HG03342 (cell line): ENCODE measurements around the gene KDM4C.

Source experiments
- ATAC-seq: cut with Tn5 transposase; IDR thresholded peaks from one replicate; pipeline ENCODE4 v1.9.1; 2021; ENCODE audit warnings: mild to moderate bottlenecking, moderate library complexity; ENCODE audit not compliant: unreplicated experiment

KDM4C gene

GRCh38 chr9:7123743-7124142 lies 366.0 kb downstream of the KDM4C start:
- no peak for ATAC-seq

DNA sequence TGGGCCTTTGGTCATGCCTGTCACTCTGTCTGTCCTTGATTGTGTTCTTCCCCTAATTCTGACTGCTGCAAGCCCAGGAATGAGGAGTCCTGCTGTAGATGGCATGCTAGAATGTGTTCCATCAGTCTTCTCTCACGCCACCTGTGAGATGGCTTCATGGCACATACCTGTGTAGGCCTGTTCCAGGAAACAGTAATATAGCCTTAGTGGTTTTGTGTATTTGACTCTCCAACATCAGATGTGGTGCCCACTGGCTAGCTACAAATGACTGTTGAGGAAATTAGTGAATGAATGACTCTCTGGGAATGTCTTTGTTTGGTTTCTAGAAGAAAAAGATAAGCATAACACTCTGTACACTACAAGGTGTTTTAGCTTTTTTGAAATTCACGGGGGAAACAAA lies 367.5 kb downstream of the KDM4C start:
- ATAC-seq = no peak

- no peak for ATAC-seq
These were observed 371.6 kb downstream of the KDM4C start for GRCh38 chr9:7129391-7129790.

- no peak for ATAC-seq
These were observed 372.6 kb downstream of the KDM4C start for GRCh38 chr9:7130266-7130820.

- no peak for ATAC-seq
These were observed 374.8 kb downstream of the KDM4C start for GRCh38 chr9:7132605-7133004.

DNA sequence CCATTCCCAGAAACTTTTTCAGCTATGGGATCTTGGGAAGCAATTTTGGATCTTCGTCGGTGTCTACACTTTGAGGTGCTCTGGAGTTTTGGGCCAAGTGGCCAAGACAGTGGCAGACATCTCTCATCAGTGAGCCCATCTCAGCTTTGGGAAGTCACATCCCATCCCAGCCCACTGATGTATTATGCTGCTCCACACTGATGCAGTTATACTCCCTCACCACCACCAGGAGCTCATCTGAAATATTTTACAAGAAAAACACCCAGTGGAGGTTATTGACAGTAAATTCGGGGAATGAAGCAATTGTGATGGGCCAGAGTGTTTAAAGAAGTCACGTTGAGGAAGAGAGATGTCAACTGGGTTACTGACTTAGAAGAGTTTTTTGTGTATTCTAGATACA lies 378.0 kb downstream of the KDM4C start:
- no peak for ATAC-seq

GRCh38 chr9:7137040-7137439 lies 379.3 kb downstream of the KDM4C start:
- ATAC-seq = no peak

DNA sequence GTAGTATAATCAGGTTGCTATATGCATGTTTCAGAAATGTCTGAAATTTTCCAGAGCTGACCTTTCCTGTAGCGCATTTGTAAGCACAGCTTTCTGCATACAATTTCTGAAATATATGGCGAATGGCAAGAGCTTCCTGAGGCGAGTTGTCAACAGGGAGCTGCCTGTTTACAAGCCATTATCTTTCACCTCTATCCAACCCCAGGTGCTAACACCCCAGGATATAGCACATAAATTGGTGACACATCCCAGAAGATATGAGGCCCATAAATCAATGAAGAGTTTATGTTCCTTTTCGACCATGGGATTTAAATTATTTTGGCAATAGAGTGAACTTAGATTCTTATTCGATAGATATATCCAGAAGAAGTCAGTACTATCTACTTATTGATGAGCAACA lies 379.8 kb downstream of the KDM4C start:
- ATAC-seq = no peak

DNA sequence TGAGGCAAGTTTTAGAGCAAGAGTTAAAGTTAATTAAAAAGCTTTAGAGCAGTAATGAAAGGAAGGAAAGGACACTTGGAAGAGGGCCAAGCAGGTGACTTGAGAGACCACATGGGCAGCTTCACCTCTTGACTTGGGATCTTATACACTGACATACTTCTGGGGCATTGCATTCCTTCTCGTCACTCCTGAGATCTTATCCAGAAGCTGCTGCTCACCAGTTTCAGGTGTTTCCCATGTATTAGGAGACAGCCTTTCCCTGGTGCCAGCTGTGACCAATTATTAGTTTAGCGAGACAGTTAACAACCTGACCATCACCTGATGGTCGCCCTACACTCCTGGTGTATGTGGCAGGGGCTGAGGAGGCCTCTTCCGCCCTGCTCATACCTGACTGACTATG lies 382.1 kb downstream of the KDM4C start:
- no peak for ATAC-seq

GRCh38 chr9:7140401-7140800 lies 382.6 kb downstream of the KDM4C start:
- no peak for ATAC-seq

- ATAC-seq = no peak
These were observed 385.9 kb downstream of the KDM4C start for GRCh38 chr9:7143645-7144200.

DNA sequence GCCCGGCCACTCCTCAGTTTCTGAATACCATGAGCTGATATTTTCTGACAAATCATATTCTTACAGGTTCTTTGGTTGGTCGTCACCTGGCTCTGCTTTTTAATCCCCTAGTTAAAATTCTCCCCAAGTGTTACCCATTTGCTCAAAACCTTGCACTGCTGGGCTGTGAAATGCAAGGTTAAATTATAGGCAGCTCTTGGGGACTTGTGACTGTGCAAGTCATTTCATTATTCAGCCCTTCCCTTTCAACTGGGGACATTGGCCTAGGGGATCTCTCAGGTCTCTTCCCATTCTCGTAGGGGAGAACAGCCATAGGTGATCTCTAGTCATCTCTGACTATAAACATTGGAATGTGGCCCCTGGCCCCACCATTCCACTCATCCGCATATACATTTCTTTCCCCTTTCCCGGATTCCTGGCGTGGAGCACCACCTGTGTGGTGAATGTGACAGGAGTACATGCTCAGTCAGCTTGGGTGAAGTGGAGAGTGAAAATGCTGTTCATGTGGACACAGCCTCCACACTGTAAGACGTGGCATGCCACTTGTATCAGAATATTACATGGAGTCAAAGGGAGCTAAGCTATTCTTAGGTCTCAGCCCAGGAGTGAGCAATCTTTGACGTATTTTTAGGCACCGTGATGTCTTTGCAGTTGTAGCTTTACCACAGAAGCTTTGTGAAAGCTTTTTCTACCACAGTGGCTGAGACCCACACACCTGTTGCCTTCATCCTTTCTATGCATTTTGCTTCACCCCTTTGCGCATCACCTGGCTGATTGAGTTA lies 386.7 kb downstream of the KDM4C start:
- no peak for ATAC-seq

GRCh38 chr9:7145361-7146069 lies 387.7 kb downstream of the KDM4C start:
- ATAC-seq = no peak

DNA sequence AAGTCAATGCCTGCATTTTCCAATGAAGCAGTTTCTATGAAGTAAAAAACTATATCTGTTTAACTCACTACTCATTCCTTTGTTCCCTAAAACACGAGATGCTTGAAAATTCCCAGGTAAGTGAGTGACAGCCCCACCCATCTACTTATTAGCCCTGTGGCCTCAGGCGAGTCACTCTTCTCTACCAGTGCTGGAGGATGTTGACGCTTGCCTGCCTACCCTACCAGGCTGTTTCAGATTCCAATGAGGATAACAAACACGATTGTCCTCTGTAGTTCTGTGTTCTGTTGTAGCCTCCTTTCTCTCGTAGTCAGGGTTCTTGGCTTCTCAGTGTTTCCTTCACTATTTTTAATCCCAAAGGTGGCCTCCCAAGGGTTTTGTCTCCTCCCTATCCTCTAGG lies 388.8 kb downstream of the KDM4C start:
- no peak for ATAC-seq

DNA sequence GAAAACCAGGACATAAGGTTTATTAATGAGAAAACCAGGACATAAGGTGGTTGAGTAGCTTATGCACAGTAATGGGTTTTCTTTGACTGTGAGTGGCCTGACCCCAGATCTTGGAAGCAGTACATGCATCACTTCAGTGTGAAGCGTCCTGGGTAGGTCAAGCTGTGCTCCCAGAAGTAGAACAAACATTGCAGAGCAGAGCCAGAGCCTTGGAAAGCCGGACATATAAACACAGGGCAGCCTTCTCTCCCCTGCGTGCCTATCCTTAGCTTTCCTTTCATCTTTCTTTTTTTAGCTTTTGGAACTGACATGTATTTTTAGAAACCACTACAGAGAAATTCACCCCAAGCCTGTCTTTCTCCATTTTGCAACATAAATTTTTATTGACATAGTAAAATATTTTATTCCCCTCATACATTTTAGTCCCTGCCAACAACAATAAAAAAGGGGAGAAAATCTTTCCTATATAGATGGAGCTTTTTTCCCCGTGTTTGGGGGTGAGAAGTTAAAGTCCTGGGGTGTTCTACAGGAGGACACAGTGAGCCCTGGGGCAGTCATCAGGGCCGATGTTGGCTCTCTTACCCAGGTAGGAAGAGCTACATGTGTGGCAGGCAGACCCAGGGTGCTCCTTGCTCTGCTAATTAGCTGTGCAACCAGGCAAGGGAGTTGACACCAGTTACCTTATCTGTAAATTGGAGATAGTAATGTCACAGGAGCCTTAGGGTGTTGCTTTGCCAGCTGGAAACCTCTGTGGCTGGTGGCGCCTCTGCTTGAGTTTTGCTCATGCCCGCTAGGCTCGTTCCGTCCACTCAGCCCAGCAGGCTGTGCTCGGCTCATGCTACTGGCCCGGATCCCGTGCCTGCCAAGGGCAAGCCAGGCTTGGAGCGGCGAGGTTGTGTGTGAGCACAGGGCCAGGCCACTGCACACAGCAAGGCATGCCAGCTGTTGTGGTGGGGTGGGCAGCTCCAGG lies 389.6 kb downstream of the KDM4C start:
- no peak for ATAC-seq

DNA sequence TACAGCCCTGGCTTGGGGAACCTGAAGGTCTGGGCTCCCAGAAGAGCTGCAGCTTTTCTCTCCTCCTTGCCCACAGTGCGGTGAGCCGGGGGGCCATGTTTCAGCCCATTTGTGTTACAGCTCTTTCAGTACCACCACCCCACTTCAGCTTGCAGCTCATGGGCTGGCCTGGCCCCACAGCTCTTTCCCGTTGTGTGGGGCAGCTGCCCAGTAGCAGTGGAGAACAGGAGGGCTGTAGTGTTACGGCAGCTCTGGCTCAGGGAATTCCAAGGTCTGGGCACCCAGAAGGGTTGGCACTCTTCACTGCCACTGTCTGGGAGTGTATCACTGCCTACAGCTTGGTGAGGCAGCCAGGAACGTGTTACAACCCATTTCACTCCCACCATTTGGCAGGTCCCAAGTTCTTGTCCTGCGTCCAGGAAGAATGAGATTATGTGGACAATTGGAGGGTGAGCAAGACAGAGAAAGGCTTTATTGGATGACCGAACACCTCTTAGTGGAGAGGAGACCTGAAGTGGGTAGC lies 390.5 kb downstream of the KDM4C start:
- ATAC-seq = no peak

GRCh38 chr9:7149258-7149657 lies 391.5 kb downstream of the KDM4C start:
- no peak for ATAC-seq

DNA sequence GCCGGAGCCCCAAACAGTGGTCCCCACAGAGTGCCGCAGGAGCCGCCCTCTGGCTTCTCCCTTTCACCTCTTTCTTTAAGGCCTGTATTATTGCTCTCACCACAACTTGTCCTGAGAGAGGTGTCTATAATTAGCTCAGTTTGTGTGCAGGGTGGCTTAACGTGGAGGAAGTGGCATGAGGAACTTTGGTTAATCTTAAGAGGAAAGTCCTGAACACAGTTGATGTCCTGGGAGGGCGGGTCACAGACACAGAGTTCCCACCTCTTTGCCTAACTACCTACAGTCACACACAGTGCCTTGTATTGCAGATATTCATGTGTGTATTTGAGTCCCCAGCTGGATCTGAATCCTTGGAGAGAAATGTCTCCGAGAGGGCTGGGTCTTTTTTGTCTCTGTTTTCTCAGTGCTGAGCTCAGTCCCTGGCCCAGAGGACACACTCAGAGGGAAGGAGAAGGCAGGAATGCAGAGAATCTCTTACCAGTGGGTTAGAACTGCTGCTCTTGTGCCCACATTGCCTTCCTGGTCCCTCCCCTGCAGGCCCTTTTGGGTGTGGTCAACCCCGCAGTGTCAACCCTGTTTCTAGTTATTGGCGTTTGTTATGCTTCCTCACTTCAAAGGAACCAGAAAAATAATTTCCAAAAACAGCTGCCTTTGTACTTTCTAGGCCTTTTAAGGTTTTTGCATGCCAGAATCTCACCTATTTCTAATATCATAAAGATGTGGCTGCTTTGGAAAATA lies 392.5 kb downstream of the KDM4C start:
- no peak for ATAC-seq

DNA sequence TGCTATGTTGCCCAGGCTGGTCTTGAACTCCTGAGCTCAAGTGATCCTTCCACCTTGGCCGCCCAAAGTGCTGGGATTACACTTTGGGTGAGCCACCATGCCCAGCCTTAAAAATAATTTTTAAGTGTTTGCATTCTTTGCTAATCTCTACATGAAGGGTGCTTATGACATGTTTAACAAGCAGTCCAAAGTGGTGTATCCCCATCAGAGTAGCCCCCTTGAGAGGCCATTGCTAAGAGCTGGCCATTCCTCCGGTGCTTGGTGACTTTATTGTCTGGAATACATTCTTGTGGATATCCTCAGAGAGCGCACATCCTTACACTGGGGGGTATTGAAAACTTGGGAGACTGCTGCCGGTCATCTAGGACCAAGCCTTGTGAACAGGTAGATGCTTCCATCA lies 395.4 kb downstream of the KDM4C start:
- ATAC-seq = no peak

GRCh38 chr9:7153566-7153965 lies 395.8 kb downstream of the KDM4C start:
- ATAC-seq = no peak
